Measurements from ENCODE around the gene CYP1B1. TPM values are rescaled to one million over a fixed set of nuclear protein-coding genes. Genes with fewer than 3 reads are reported as not detected.

CYP1B1 gene
- total RNA-seq, 3 donors from 2014 or later, result 1.6 to 15.0 (median 13.8) TPM

GRCh38 chr2:38106405-38107094, 30.6 kb upstream of the CYP1B1 start:
- Histone ChIP-seq H3K4me3 (no peak overlapping the region), H3K4me1 (ENCODE audit: low read depth) (no peaks in the 10 kb centered on the region), H3K36me3 (ENCODE audit: low read depth) (no peaks in the 10 kb centered on the region), H3K9me3 (no peaks in the 10 kb centered on the region)
- no peak for ATAC-seq
- no peak for TF ChIP-seq CTCF (IDR thresholded peaks at IDR 0.05)
- intact Hi-C loops (cut with DNase I, micrococcal nuclease), result no loop called here
- DNase-seq, result no peak

- H3K9me3 ChIP-seq, result no peaks in the 10 kb centered on the region
- no peaks in the 10 kb centered on the region for H3K36me3 ChIP-seq (ENCODE audit: low read depth)
- intact Hi-C loops (cut with DNase I, micrococcal nuclease), result no loop called here
- H3K4me3 ChIP-seq, result no peak overlapping the region
- TF ChIP-seq CTCF (IDR thresholded peaks at IDR 0.05), result no peak
- H3K4me1 ChIP-seq (ENCODE audit: low read depth), result no peaks in the 10 kb centered on the region
- DNase-seq (no peak), ATAC-seq (no peak)
These were observed 30.0 kb upstream of the CYP1B1 start for GRCh38 chr2:38105922-38106321.

GRCh38 chr2:38104598-38104997, 28.6 kb upstream of the CYP1B1 start:
- H3K9me3 ChIP-seq, result no peaks in the 10 kb centered on the region
- no peak for TF ChIP-seq CTCF (IDR thresholded peaks at IDR 0.05)

GRCh38 chr2:38100328-38100727, 24.4 kb upstream of the CYP1B1 start:
- Histone ChIP-seq H3K4me1 (ENCODE audit: low read depth) (no peaks in the 10 kb centered on the region), H3K36me3 (ENCODE audit: low read depth) (no peaks in the 10 kb centered on the region), H3K4me3 (no peak overlapping the region), H3K9me3 (no peaks in the 10 kb centered on the region)
- intact Hi-C loops (cut with DNase I, micrococcal nuclease), result no loop called here
- DNase-seq (no peak), ATAC-seq (no peak)
- no peak for TF ChIP-seq CTCF (IDR thresholded peaks at IDR 0.05)

More at GRCh38 chr2:38104598-38104997, 28.6 kb upstream of the CYP1B1 start:
- DNase-seq (no peak), ATAC-seq (no peak)
- Histone ChIP-seq H3K36me3 (ENCODE audit: low read depth) (no peaks in the 10 kb centered on the region), H3K4me3 (no peak overlapping the region), H3K4me1 (ENCODE audit: low read depth) (no peaks in the 10 kb centered on the region)
- intact Hi-C loops (cut with DNase I, micrococcal nuclease), result no loop called here

- ATAC-seq, result no peak
These were observed 23.4 kb upstream of the CYP1B1 start for GRCh38 chr2:38099099-38100028.

More at GRCh38 chr2:38099099-38100028, 23.4 kb upstream of the CYP1B1 start:
- H3K4me1 ChIP-seq (ENCODE audit: low read depth), result no peaks in the 10 kb centered on the region
- H3K9me3 ChIP-seq, result no peaks in the 10 kb centered on the region
- no peak for TF ChIP-seq CTCF (IDR thresholded peaks at IDR 0.05)
- no peak overlapping the region for H3K4me3 ChIP-seq
- no peaks in the 10 kb centered on the region for H3K36me3 ChIP-seq (ENCODE audit: low read depth)
- intact Hi-C loops (cut with DNase I, micrococcal nuclease), result no loop called here
- DNase-seq, result no peak
